Activated CD4-positive, alpha-beta T cell treated with anti-CD3 and anti-CD28 coated beads, Interleukin-2, amount 50 U/mL, for 24 hours (primary cell): ENCODE results near the gene ZDHHC24.
"Not testable (repeated sequence)": the region's sequence is repeated elsewhere in the genome, so short reads cannot be mapped to it uniquely, and the experiment has no call there.

Experiments
- DNase-seq, 2 donors: peaks; one replicate each; pipeline ENCODE4 v3.0.0-alpha.2; 2020; ENCODE audit warnings: low read depth in 1 of 2, low spot score in 1 of 2

Gene ZDHHC24

DNA sequence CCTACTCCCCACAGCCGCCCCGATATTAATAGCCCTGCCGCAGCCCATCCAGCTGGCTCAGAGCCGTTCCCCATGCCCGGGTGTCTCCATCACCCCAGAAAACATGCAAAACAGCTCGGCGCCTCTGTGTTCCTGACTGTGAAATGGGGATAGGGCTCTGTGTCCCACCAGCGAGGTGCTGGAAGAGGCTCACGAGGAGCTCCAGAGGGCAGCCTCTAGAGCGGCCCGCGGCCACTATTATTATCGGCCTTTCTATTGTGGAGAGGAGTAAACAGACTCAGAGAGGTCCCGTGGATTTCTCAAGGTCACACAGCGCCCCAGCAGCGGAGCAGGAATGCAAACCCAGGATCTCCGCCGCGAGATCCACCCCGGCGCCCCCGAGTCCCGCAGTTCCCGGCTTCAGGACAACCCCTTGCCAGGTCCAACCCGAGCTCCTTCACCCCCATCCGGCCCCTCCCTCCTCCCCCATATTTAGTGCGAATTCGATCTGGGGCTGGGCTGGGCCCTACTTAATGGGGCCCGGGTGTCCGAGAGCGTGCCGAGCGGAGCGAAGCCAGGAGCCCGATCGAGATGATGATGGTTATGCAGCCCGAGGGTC is 619 bp upstream of the ZDHHC24 start, which contains the start of gene ACTN3:
Gene ACTN3 (plus strand): TSS at position 536 of the 598 bp plus-strand sequence. CDS start 35 bp downstream, at position 571.
- no peak for DNase-seq

DNA sequence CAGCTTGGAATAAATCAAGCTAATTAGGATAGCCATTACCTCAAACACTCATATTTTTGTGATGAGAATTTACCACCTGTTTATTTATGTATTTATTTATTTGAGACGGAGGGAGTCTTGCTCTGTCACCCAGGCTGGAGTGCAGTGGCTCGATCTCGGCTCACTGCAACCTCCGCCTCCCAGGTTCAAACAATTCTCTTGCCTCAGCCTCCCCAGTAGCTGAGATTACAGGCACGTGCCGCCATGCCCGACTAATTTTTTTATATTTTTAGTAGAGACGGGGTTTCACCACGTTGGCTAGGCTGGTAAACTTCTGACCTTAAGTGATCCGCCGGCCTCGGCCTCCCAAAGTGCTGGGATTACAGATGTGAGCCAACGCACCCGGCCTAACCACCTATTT is 896 bp downstream of the ZDHHC24 start:
- DNase-seq = not testable (repeated sequence)

DNA sequence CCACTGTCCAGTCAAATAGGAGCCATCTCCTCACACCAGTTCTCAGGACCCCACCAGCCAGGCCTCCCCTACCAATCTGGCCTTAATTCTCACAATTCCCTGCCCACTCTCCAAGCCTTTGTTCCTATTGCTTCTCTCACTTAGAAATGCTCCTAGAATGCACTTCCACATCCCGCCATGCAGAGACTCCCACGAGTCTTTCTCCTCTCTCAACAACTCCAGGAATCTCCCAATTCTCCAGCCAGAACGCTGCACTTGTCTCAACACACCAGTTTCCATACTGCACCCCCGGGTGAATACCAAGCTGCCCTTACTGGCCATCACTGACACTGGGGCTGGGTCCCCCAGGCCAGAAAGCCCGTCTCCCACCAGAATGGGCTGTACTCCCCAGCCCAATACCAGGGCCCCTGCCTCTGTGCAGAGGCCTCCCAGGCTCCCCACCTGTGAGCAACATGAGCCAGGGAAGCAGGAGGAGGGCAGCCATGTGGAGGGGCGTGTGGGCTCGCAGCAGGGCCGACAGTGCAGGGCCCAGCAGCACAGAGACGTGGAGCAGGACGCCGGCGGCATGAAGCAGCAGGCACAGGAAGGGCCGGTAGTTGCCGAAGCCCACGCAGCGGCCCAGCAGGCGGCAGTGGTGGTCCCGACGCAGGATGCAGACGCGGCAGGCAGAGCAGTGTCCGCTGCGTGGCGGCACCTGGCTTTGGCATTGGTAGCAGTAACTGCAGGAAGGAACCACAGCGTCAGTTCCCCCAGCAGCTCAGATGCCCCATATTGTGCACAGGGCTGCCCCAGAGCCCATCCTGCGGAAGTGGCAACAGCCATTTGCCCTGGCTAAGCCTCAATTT is 2.4 kb downstream of the ZDHHC24 start:
- peak in 1 of 2 donors; percentile 18 for DNase-seq

- no peak for DNase-seq
Observed at GRCh38 chr11:66542362-66542761, 3.5 kb downstream of the ZDHHC24 start.

GRCh38 chr11:66541892-66542291 is 4.0 kb downstream of the ZDHHC24 start:
- DNase-seq = no peak

DNA sequence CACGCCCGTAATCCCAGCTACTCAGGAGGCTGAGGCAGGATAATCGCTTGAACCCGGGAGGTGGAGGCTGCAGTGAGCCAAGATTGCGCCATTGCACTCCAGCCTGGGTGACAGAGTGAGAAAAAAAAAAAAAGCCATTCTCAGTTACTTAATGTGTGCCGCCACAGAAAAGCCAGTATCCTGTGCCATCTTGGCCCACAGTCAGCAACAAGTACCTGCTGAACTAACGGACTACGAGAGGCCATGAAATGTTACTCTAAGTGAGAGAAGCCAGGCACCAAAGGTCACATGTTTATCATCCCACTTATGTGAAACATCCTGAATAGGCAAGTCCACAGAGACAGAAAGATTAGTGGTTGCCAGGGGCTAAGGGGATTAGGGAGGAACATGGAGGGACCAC is 5.2 kb downstream of the ZDHHC24 start:
- DNase-seq = not testable (repeated sequence)

GRCh38 chr11:66539870-66540213 is 6.0 kb downstream of the ZDHHC24 start:
- DNase-seq = no peak

- no peak for DNase-seq
Observed at GRCh38 chr11:66539170-66539869, 6.5 kb downstream of the ZDHHC24 start.

DNA sequence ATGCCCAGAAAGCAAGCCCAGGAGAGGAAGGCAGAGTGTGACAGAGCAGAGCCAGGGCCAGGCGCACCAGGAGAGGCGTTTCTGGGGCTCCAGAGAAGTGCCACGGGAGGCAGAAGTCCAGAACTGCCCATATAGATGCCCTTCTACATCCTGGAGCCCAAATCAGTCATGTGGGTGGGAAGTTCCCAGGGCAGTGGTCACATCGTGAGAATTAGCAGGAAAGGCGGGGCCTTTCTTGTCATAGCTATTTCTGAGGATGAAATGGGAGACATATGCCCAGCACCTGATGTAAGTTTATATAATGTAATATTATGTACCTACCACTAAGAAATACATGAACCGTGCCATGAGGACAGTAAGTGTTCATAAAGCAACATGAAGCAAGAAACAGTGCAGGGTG is 13.1 kb downstream of the ZDHHC24 start:
- no peak for DNase-seq

DNA sequence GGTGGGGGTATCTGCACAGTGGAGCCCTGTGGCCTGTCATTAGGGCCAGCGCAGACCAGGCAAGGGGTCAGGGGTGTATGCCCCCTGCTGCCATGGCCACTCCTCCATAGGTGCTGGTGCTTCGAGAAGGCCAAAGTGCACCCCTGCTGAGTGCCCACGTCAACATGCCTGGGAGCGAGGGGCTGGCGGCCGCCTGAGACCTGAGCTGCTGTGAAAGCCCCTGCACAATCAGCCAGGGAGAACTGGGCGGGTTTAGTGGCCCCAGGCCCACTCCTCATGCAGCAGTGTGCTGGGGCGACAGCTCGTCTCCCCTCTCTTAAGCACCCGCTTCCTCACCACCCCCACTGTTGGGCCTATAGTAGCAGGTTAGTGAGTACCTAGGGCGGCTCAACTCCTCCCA is 14.0 kb downstream of the ZDHHC24 start:
- no peak for DNase-seq

DNA sequence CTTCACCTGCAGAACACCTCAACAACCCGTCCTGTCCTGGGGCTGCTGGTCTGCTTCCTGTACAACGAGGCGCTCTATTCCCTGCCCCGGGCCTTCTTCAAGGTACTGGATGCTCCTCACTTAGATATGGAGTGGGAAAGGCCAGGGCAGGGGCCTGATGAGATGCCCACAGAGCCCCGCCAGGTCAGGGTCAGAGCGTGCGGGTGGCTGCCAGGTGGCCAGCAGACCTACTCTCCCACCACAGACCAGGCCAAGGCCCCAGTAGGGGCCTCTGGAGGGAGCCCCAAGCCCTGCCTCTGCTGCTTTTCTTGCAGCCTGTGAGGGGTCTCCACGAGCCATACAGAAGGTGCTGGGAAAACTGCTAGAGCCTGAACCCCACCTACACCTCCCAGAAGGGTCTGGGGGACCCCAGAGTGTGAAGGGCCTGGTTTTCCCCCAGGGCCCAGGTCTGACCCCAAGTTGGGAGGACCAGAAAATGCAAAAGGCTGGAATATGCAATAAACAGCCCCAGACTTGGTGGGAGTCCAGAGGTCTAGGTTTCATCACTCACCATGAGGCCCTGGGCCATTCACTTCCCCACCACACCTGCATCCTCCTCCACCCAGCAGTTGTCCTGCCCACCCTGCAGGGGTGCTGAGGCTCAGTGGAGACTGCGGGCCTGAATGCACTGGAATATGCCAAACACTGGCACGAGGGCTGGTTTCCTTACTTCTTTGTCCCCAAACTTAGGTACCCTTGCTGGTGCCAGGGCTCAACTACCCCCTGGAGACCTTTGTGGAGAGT is 14.7 kb downstream of the ZDHHC24 start:
- no peak for DNase-seq

- DNase-seq = no peak
Observed at GRCh38 chr11:66529655-66530054, 16.2 kb downstream of the ZDHHC24 start.

- no peak for DNase-seq
Observed at GRCh38 chr11:66529069-66529468, 16.8 kb downstream of the ZDHHC24 start.

DNA sequence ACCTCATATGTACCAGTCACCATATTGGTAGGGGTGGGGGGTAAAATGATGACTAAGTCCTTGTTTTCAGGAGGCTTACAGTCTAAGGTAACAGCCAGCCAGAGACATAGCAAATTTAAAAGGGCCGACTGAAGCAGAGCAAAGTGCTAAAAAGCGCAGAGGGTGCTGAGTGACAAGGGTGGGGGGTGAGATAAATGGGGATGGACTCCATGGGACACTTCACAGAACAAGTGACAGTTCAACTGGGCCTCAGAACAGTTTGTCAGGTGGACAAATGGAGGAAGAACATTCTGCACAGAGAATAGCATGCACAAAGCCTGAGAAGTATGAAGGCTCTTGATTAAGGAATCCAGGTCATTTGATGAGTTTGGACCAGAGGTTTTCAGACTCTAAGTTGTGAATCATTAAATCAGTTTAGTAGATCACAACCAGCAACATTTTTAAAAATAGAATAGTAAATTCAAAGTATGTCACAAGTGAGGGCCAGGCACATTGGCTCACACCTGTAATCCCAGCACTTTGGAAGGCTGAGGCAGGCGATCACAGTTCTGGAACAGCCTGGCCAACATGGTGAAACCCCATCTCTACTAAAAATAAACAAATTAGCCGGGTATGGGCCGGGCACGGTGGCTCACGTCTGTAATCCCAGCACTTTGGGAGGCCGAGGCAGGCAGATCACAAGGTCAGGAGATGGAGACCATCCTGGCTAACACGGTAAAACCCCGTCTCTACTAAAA is 21.4 kb downstream of the ZDHHC24 start:
- DNase-seq = no peak

GRCh38 chr11:66523611-66524010 is 22.2 kb downstream of the ZDHHC24 start:
- no peak for DNase-seq

DNA sequence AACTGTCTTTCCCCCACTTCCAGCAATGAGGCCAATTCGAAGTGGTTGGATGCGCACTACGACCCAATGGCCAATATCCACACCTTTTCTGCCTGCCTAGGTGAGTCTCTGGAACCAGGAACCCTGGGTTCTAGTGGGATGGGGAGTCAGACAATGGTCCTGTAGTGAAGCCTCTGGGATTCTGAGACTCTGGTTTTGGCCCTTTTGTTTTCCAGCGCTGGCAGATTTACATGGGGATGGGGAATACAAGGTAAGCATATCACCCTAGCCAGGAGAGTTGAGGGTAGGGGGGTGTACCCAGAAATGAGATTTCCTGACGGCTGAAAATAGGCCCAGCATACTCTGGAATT is 34.9 kb downstream of the ZDHHC24 start:
- no peak for DNase-seq

- DNase-seq = peak; percentile 67 to 73
Observed at GRCh38 chr11:66510271-66510989, 35.4 kb downstream of the ZDHHC24 start, which contains the start of gene BBS1. TSS of gene BBS1 (plus strand) at chr11:66510635. CDS start at chr11:66510660, 25 bp downstream.

- no peak for DNase-seq
Observed at GRCh38 chr11:66509131-66509561, 36.7 kb downstream of the ZDHHC24 start.

DNA sequence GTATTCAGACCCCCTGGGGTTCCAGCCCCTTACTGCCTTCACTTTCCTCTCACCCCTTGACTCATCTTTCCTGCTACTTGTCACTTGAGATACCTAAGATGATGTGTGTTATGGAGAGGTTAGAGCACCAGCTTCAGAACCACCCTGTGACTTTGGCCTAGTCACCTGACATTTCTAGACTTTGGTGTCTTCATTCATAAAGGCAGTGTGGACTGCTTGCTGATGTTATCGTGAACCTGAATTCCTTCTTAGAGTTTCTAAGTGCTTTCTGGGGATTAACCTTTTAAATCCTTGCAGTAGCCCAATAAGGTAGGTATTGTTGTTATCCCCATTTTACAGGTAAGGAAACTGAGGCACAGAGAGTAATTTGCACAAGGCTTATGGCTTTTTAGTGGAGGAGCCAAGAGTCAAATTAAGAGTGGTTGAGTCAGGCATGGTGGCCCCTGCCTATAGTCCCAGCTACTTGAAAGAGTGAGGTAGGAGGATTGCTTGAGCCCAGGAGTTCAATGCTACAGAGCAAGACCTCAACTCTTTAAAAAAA is 40.5 kb downstream of the ZDHHC24 start:
- DNase-seq = no peak

- no peak for DNase-seq
Observed at GRCh38 chr11:66498506-66498905, 47.3 kb downstream of the ZDHHC24 start.
